HG02610 (cell line): Measurements from ENCODE around the gene SHQ1.
A peak's percentile ranks its signal among the peaks of the same experiment; 100 is the strongest.
"Not testable (repeated sequence)": the region's sequence is repeated elsewhere in the genome, so short reads cannot be mapped to it uniquely, and the experiment has no call there.

Source experiments
- ATAC-seq: cut with Tn5 transposase; IDR thresholded peaks from one replicate; pipeline ENCODE4 v1.9.1; 2021; ENCODE audit warnings: mild to moderate bottlenecking, moderate library complexity; ENCODE audit not compliant: unreplicated experiment

SHQ1 gene

GRCh38 chr3:72803573-72803972 is 44.7 kb downstream of the SHQ1 start:
- no peak for ATAC-seq

DNA sequence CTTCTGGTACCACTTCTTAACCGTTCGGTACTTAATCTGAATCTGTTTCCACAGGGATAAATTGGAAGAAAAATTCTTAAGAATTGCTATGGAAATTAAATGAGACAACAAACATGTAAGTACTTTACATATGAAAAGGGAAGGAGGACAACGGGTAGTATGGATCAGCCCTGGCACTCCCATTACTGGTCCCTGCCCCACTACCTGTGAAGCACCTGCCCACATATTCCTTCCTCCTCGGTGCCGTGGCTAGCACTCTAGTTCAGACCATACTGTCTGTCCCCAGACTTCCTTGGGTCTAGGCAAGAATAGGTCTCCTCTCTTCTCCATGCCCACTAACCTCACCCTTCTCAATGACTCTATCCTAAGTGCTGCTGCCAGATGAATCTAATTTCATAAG is 46.2 kb downstream of the SHQ1 start:
- no peak for ATAC-seq

DNA sequence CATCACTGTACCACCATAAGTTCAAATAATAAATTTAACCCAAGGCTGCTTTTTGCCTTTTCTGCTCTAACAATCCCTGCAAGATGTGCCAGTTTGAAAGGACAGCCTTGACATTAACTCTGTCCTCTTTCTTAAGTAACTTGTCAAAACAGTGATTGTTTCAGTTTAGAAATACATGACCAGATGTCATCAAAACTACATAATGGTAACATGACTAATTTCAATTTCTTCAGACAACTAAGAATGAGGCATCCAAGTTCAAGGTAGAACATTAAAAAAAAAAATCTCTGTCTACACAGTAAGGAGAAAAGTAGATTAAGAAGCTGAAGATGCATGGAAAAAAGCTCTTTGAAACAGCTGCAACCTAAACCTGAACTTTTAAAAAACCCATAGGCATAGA is 47.4 kb downstream of the SHQ1 start:
- ATAC-seq, result no peak

- no peak for ATAC-seq
Measured at GRCh38 chr3:72798552-72799195, 49.6 kb downstream of the SHQ1 start.

DNA sequence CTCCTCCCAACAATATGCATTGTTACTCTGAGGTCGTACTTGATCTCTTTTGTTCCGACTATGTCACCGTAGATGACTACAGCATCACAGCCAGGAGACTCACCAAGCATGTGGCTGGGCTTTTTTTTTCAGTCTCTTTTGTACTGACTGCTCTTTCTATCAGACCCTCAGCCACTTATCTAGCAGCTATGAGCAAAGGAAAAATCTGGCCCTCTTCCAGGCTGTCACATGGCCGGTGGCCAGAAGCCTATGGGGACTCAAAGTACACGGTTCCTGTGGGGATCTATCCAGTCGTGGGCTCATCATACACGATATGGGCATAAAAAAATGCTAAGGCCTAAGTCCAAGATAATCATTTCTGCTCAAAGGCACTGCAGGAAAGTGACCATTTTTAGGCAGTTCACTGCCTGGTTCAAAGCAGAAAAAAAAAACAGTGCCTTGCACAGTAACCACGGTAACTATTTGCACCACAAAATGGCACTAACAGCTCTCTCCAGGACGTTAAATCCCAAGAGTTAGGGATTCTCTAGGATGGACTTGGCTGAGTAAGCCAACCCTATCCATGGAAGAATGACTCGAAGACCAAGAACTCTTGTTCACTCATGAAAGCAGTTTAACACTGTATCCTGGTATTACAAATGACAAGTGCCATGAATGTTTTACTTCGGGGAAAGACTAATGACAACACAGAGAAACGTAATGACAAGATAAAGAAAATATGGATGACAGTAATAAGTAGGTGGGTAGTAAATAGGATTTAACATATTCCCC is 50.3 kb downstream of the SHQ1 start:
- ATAC-seq, result no peak

GRCh38 chr3:72794079-72794478 is 54.2 kb downstream of the SHQ1 start:
- ATAC-seq, result no peak

GRCh38 chr3:72791161-72791560 is 57.1 kb downstream of the SHQ1 start:
- ATAC-seq, result no peak

GRCh38 chr3:72789786-72790185 is 58.5 kb downstream of the SHQ1 start:
- no peak for ATAC-seq

DNA sequence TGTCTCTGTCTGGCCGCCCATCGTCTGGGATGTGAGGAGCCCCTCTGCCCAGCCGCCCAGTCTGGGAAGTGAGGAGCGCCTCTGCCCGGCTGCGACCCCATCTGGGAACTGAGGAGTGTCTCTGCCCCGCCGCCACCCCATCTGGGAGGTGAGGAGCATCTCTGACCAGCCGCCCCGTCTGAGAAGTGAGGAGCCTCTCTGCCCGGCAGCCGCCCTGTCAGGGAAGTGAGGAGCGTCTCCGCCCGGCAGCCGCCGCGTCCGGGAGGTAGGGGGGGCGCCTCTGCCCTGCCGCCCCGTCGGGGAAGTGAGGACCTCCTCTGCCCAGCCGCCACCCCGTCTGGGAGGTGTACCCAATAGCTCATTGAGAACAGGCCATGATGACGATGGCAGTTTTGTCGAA is 60.0 kb downstream of the SHQ1 start:
- ATAC-seq, result not testable (repeated sequence)

- ATAC-seq, result no peak
Measured at GRCh38 chr3:72786668-72787067, 61.6 kb downstream of the SHQ1 start.

GRCh38 chr3:72784226-72784625 is 64.0 kb downstream of the SHQ1 start:
- ATAC-seq, result no peak

GRCh38 chr3:72782521-72782920 is 65.7 kb downstream of the SHQ1 start:
- no peak for ATAC-seq

GRCh38 chr3:72769758-72770540 is 78.3 kb downstream of the SHQ1 start:
- ATAC-seq, result no peak

DNA sequence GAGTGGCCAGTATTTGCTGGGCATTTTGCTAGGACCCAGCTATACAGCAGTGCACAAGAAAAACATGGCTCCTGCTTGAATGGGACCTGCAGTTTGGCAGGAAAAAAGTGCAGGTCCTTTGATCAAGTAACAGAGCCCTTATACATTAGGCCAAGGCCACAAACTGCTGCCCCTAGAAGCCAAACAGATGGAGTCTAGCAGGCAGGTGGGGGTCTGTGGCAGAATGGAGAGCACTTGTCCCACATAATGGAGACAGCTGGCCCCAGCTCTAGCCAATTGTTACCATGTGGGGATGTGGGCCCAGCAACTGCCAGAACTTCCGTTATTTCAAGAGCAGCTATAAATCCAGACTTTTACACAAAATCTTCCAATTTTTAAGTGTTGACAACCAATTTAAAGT is 79.3 kb downstream of the SHQ1 start:
- no peak for ATAC-seq

- no peak for ATAC-seq
Measured at GRCh38 chr3:72768481-72768880, 79.8 kb downstream of the SHQ1 start.

GRCh38 chr3:72768006-72768441 is 80.2 kb downstream of the SHQ1 start:
- ATAC-seq, result no peak

GRCh38 chr3:72766866-72767265 is 81.4 kb downstream of the SHQ1 start:
- no peak for ATAC-seq

DNA sequence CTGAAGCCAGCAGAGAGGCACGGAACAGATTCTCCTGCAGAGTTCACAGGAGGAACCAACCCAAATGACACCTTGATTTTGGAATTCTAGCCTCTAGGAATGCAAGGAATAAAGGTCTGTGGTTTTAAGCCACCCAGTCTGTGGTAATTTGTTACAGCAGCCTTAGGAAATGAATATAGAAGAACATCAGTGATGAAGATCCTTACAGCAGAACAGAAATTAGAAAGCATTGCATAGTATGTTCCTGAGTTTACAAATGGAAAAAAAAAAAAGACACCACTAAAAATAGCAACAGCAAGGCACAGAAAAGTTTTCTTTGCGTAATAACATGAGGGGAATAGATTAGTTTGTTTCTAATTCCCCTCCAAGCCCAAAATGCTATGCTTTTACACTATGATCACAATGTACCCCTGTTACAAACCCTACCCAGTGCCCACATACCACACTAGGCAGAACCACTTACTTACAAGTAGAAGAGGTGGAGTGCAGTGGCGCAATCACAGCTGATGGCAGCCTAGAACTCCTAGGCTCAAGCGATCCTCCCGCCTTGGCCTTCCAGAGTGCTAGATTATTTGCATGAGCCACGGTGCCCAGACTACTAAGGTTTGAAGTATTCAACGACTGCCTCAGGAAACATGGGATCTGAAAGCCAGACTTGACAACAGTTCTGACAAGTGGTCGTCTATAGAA is 84.3 kb downstream of the SHQ1 start:
- ATAC-seq, result no peak

- no peak for ATAC-seq
Measured at GRCh38 chr3:72761410-72761809, 86.8 kb downstream of the SHQ1 start.

GRCh38 chr3:72760225-72760624 is 88.0 kb downstream of the SHQ1 start:
- ATAC-seq, result no peak

DNA sequence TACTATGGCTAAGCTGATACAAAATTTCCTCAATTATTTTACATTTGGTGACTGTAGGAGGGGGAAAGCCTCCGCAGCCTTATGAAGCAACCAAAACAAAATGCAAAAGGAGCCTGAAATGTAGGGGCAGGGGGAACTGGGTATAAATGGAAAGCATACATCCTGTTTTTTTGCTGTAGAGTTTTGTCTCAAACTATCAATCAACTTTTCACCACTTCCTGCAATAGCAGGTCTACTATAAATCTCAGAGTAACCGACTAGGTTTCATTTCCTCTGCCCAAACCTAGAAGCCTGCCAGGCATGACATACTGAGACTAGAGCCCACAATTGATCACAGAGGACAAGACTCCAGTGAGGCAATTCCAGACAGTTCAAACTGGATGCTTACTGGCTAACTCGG is 91.3 kb downstream of the SHQ1 start:
- peak; percentile 100 for ATAC-seq
